ENCODE results near the gene ELP4. TPM values are rescaled to one million over a fixed set of nuclear protein-coding genes. Genes with fewer than 3 reads are reported as not detected.
"Not testable (repeated sequence)": the region's sequence is repeated elsewhere in the genome, so short reads cannot be mapped to it uniquely, and the experiment has no call there.

Gene ELP4
- polyA plus RNA-seq, 3 donors: 28.0 to 28.7 (median 28.7) TPM

- no peak for DNase-seq (ENCODE audit: low read depth in 3 of 3, low spot score in 2 of 3)
These were observed 33.3 kb downstream of the ELP4 start for GRCh38 chr11:31542862-31543261.

DNA sequence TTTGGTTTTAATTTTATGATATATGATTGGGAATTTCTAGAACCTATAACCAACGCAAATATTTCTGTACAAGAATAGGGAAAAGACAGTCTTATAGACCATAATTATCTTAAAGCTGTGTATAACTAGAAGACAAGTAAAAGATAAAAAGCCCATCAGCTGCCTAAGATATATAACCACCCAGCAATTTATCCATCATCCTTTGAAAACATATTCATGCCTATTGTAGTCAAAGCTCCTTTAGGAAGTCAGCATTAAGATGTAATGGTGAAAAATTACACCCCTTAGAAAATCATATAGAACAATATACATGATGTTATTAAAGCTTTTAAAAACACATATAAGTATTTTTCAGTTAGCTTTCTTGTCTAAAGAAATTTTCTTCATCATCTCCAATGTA, 46.4 kb downstream of the ELP4 start:
- no peak for DNase-seq (ENCODE audit: low read depth in 3 of 3, low spot score in 2 of 3)

- no peak for DNase-seq (ENCODE audit: low read depth in 3 of 3, low spot score in 2 of 3)
These were observed 48.4 kb downstream of the ELP4 start for GRCh38 chr11:31558001-31558400.

GRCh38 chr11:31560842-31561476, 51.4 kb downstream of the ELP4 start:
- no peak for DNase-seq (ENCODE audit: low read depth in 3 of 3, low spot score in 2 of 3)

DNA sequence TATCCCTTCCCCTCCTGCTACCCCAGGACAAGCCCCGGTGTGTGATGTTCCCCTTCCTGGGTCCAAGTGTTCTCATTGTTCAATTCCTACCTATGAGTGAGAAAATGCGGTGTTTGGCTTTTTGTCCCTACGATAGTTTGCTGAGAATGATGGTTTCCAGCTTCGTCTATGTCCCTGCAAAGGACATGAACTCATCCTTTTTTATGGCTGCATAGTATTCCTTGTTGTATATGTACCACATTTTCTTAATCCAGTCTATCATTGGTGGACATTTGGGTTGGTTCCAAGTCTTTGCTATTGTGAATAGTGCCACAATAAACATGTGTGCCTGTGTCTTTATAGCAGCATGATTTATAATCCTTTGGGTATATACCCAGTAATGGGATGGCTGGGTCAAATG, 55.0 kb downstream of the ELP4 start:
- DNase-seq (ENCODE audit: low read depth in 3 of 3, low spot score in 2 of 3): not testable (repeated sequence)

- not testable (repeated sequence) for DNase-seq (ENCODE audit: low read depth in 3 of 3, low spot score in 2 of 3)
These were observed 64.6 kb downstream of the ELP4 start for GRCh38 chr11:31574133-31574532.

GRCh38 chr11:31575764-31576163, 66.2 kb downstream of the ELP4 start:
- DNase-seq (ENCODE audit: low read depth in 3 of 3, low spot score in 2 of 3): not testable (repeated sequence)

GRCh38 chr11:31579412-31579811, 69.8 kb downstream of the ELP4 start:
- DNase-seq (ENCODE audit: low read depth in 3 of 3, low spot score in 2 of 3): not testable (repeated sequence)

DNA sequence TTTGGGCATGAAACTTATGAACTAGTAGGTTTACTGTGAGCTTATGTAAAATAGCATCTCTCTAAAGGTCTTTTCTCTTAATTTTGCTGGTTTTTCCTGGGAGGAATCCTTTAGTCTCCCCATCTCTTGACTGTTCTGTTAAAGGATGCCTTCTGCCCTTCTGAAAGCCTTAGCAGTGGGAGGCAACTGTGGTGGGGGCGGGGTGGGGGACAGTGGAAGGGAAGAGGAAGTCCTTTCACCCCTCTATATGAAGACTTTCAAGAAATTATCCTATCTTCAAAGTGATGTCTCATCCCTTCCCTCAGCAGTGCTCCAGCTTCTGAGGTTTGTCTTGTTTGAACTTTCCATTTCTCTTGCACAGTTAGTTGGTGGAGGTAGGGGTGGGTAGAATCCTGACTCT, 73.1 kb downstream of the ELP4 start:
- DNase-seq (ENCODE audit: low read depth in 3 of 3, low spot score in 2 of 3): no peak

DNA sequence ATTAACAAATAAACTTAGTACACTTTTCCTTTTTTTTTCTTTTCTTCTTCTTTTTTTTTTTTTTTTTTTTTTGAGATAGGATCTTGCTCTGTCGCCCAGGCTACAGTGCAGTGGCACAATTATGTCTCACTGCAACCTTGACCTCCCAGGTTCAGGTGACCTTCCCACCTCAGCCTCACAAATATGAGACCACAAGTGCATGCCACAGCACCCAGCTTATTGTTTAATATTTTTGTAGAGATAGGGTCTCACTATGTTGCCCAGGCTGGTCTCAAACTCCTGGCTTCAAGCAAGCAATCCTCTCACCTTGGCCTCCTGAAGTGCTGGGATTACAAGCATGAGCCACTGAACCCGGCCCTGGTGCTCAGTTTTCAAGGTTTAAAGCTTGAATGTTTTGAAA, 88.9 kb downstream of the ELP4 start:
- DNase-seq (ENCODE audit: low read depth in 3 of 3, low spot score in 2 of 3): no peak

- DNase-seq (ENCODE audit: low read depth in 3 of 3, low spot score in 2 of 3): no peak
These were observed 92.2 kb downstream of the ELP4 start for GRCh38 chr11:31601635-31602282.

GRCh38 chr11:31606893-31607292, 97.3 kb downstream of the ELP4 start:
- no peak for DNase-seq (ENCODE audit: low read depth in 3 of 3, low spot score in 2 of 3)

DNA sequence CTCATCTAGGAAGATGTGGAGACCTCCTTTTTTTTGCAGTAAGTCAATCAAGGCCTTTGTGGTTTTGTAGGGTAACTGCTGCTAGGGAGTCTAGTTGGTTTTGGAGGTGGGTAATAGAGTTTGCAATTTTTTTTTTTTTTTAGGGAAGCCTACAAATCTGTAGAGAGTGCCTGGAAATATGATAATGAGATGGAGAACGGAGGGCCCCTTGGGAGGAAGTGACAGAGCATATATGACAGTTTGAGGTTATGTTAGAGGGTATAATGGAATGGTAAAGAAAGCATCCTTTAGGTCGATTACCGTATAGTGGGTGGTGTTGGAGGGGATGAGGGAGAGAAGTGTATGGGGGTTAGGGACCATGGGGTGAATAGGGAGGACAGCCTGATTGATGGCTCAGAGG, 98.3 kb downstream of the ELP4 start:
- no peak for DNase-seq (ENCODE audit: low read depth in 3 of 3, low spot score in 2 of 3)

DNA sequence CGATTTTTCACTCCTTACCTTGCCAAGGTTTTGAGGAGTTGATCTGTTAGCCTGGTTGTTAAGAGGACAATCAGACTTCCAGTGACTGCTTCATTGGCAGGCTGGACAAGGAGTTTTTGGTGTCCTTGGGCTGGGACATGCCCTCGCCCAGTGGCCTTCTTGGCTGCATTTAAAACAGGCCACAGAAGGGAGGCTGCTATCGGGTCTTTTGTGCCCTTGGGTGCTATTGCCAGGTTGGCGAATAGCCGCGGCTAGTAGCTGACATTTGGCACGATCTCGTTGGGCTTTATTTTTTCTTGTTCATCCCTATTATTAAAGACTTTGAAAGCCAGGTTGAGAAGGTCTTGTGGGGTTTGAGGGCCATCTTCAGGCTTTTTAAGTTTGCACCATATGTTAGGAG, 99.4 kb downstream of the ELP4 start:
- no peak for DNase-seq (ENCODE audit: low read depth in 3 of 3, low spot score in 2 of 3)

GRCh38 chr11:31610544-31610943, 101.0 kb downstream of the ELP4 start:
- DNase-seq (ENCODE audit: low read depth in 3 of 3, low spot score in 2 of 3): no peak

GRCh38 chr11:31617246-31617645, 107.7 kb downstream of the ELP4 start:
- DNase-seq (ENCODE audit: low read depth in 3 of 3, low spot score in 2 of 3): no peak

GRCh38 chr11:31619980-31620379, 110.4 kb downstream of the ELP4 start:
- DNase-seq (ENCODE audit: low read depth in 3 of 3, low spot score in 2 of 3): no peak

DNA sequence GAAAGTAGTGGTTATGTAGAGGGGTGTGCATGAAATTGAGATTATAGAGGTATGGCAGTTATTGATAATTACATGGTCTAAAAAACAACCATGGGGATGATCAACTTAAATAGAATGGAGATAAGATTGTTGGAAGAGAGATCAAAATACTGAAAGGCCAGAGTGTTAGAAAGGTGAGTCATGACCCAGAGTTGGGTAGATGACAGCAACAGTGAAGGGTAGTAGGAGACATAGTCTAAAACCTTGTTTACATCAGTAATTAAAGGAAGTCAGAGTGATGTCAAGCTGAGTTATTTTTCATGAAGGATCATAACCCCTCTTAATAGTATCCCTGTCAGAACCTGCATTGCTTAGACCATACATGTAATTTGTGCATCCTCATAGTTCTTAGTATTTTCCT, 110.9 kb downstream of the ELP4 start:
- no peak for DNase-seq (ENCODE audit: low read depth in 3 of 3, low spot score in 2 of 3)

- no peak for DNase-seq (ENCODE audit: low read depth in 3 of 3, low spot score in 2 of 3)
These were observed 116.3 kb downstream of the ELP4 start for GRCh38 chr11:31625868-31626267.

DNA sequence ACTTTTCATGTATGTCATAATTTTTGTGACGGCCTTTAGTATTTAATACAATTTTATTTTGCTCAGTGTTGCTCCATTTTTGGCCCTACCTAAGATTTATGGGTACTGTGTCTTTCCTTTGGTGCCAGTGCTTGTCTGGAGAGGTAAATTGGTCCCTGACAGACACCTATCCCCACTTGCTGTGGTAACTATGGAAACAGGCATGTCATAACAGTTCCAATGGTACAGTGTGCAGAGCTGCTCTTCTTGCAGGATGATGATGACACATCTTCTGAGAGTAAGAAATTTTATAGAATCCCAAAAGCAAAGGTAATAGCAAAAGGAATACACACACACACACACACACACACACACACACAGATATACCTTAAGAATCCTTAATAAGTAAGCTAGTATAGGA, 118.5 kb downstream of the ELP4 start:
- no peak for DNase-seq (ENCODE audit: low read depth in 3 of 3, low spot score in 2 of 3)

- no peak for DNase-seq (ENCODE audit: low read depth in 3 of 3, low spot score in 2 of 3)
These were observed 127.4 kb downstream of the ELP4 start for GRCh38 chr11:31636983-31637382.

- DNase-seq (ENCODE audit: low read depth in 3 of 3, low spot score in 2 of 3): no peak
These were observed 131.0 kb downstream of the ELP4 start for GRCh38 chr11:31640611-31641010.
